Fibroblast of peridontal ligament (primary cell): ENCODE results near the gene MTARC2.
A peak's percentile ranks its signal among the peaks of the same experiment; 100 is the strongest.

Experiments
- DNase-seq: peaks from one replicate; pipeline ENCODE4 v3.0.0-alpha.2; 2010; ENCODE audit errors: extremely low read depth

MTARC2 gene

GRCh38 chr1:220800262-220800661 is 52.1 kb downstream of the MTARC2 start:
- no peak for DNase-seq

GRCh38 chr1:220803401-220804201 is 55.5 kb downstream of the MTARC2 start:
- DNase-seq, result peak; percentile 61

- DNase-seq, result peak; percentile 40
Observed at GRCh38 chr1:220804202-220804586, 56.1 kb downstream of the MTARC2 start.

- no peak for DNase-seq
Observed at GRCh38 chr1:220806408-220806807, 58.3 kb downstream of the MTARC2 start.

GRCh38 chr1:220807726-220808125 is 59.6 kb downstream of the MTARC2 start:
- DNase-seq, result no peak

GRCh38 chr1:220808345-220809186 is 60.4 kb downstream of the MTARC2 start:
- DNase-seq, result no peak

GRCh38 chr1:220809187-220809550 is 61.0 kb downstream of the MTARC2 start:
- DNase-seq, result no peak

- DNase-seq, result no peak
Observed at GRCh38 chr1:220809704-220810103, 61.6 kb downstream of the MTARC2 start.

- peak; percentile 83 for DNase-seq
Observed at GRCh38 chr1:220810179-220810653, 62.1 kb downstream of the MTARC2 start.

- DNase-seq, result no peak
Observed at GRCh38 chr1:220810963-220811362, 62.8 kb downstream of the MTARC2 start.

GRCh38 chr1:220811695-220812094 is 63.6 kb downstream of the MTARC2 start:
- no peak for DNase-seq

- DNase-seq, result no peak
Observed at GRCh38 chr1:220812308-220812707, 64.2 kb downstream of the MTARC2 start.

GRCh38 chr1:220813013-220813412 is 64.9 kb downstream of the MTARC2 start:
- no peak for DNase-seq

- no peak for DNase-seq
Observed at GRCh38 chr1:220815409-220815808, 67.3 kb downstream of the MTARC2 start.

GRCh38 chr1:220817907-220818306 is 69.8 kb downstream of the MTARC2 start:
- no peak for DNase-seq

GRCh38 chr1:220818421-220819173 is 70.5 kb downstream of the MTARC2 start:
- DNase-seq, result peak; percentile 11

GRCh38 chr1:220819467-220820026 is 71.4 kb downstream of the MTARC2 start:
- no peak for DNase-seq

- DNase-seq, result no peak
Observed at GRCh38 chr1:220824031-220824989, 76.2 kb downstream of the MTARC2 start.

- DNase-seq, result no peak
Observed at GRCh38 chr1:220825819-220826551, 77.9 kb downstream of the MTARC2 start.

- no peak for DNase-seq
Observed at GRCh38 chr1:220826729-220827128, 78.6 kb downstream of the MTARC2 start.
